ENCODE data around the gene PRKCI. TPM values are rescaled to one million over a fixed set of nuclear protein-coding genes. Genes with fewer than 3 reads are reported as not detected.
"Not testable (repeated sequence)": the region's sequence is repeated elsewhere in the genome, so short reads cannot be mapped to it uniquely, and the experiment has no call there.

PRKCI gene
- polyA plus RNA-seq, 3 donors = 5.1 to 15.4 (median 11.6) TPM

DNA sequence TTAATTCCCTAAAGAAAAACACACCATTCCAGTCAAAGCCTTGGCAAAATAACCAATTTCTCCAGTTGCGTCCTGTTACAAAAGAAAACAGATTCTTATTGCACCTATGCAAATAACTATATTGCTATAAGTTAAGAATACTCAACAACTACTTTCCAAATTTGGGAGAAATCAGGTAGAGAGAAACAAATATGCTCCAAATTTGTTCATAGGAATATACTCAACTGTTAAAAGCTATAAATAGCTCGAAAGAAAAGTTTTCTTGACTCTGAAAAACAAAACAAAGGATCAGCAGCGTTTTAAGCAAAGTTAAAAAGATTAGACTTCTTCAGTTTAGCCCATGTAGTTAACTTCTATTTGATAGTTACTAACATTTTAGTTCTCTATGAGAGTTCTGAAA lies 115.2 kb downstream of the PRKCI start:
- no peaks in the 10 kb centered on the region for H3K4me1 ChIP-seq (ENCODE audit: control insufficient read depth in 1 of 2, insufficient read depth in 2 of 2, low read length in 2 of 2)
- H3K4me2 ChIP-seq (replicated peaks; ENCODE audit: extremely low read depth, low read length, poor library complexity, severe bottlenecking) = no peak overlapping the region
- no CpG with 5 or more reads among the region's 3 CpGs for WGBS (ENCODE audit: insufficient coverage)
- TF ChIP-seq, protein P1, sequence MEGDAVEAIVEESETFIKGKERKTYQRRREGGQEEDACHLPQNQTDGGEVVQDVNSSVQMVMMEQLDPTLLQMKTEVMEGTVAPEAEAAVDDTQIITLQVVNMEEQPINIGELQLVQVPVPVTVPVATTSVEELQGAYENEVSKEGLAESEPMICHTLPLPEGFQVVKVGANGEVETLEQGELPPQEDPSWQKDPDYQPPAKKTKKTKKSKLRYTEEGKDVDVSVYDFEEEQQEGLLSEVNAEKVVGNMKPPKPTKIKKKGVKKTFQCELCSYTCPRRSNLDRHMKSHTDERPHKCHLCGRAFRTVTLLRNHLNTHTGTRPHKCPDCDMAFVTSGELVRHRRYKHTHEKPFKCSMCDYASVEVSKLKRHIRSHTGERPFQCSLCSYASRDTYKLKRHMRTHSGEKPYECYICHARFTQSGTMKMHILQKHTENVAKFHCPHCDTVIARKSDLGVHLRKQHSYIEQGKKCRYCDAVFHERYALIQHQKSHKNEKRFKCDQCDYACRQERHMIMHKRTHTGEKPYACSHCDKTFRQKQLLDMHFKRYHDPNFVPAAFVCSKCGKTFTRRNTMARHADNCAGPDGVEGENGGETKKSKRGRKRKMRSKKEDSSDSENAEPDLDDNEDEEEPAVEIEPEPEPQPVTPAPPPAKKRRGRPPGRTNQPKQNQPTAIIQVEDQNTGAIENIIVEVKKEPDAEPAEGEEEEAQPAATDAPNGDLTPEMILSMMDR (IDR thresholded peaks at IDR 0.05) = no peak
- Mint-ChIP-seq H3K27ac (no peak overlapping the region), H3K36me3 (no peaks in the 10 kb centered on the region), H3K4me1 (no peaks in the 10 kb centered on the region), H3K4me3 (no peak overlapping the region), H3K9me3 (peaks cover 2 to 20% (median 15%) of the 10 kb centered on the region in 7 donors), H3K27me3 (ENCODE audit: low read depth in 3 of 3) (peaks cover 0 to 3% (median 0%) of the 10 kb centered on the region in 3 donors)
- H3K36me3 ChIP-seq (replicated peaks in 1 of 2; ENCODE audit: control insufficient read depth in 1 of 2, insufficient read depth in 2 of 2, low read length in 2 of 2) = no peaks in the 10 kb centered on the region
- no peaks in the 10 kb centered on the region for H4K20me1 ChIP-seq (ENCODE audit: insufficient read depth, low read length)
- H3K27me3 ChIP-seq (ENCODE audit: control insufficient read depth in 2 of 2, insufficient read depth in 2 of 2, low read length in 2 of 2) = no peaks in the 10 kb centered on the region
- no peak overlapping the region for H3K4me3 ChIP-seq (replicated peaks in 1 of 3; ENCODE audit: low read depth in 2 of 3, low read length in 3 of 3)
- no peaks in the 10 kb centered on the region for H3K79me2 ChIP-seq (ENCODE audit: insufficient read depth, low read length)
- peaks cover 0 to 11% of the 10 kb centered on the region in 2 donors for H3K9me3 ChIP-seq (replicated peaks in 1 of 2; ENCODE audit: control insufficient read depth in 1 of 2, insufficient read depth in 1 of 2, low read length in 2 of 2)
- no peak for DNase-seq
- no peak overlapping the region for H3K9ac ChIP-seq (ENCODE audit: insufficient read depth, low read length, poor library complexity, severe bottlenecking)
- H2AFZ ChIP-seq (ENCODE audit: insufficient read depth, low read depth, low read length, poor library complexity, severe bottlenecking) = no peak overlapping the region
- H3K27ac ChIP-seq (ENCODE audit: low read depth in 1 of 2, low read length in 2 of 2) = no peak overlapping the region
- intact Hi-C loops (cut with micrococcal nuclease) = no loop called here

DNA sequence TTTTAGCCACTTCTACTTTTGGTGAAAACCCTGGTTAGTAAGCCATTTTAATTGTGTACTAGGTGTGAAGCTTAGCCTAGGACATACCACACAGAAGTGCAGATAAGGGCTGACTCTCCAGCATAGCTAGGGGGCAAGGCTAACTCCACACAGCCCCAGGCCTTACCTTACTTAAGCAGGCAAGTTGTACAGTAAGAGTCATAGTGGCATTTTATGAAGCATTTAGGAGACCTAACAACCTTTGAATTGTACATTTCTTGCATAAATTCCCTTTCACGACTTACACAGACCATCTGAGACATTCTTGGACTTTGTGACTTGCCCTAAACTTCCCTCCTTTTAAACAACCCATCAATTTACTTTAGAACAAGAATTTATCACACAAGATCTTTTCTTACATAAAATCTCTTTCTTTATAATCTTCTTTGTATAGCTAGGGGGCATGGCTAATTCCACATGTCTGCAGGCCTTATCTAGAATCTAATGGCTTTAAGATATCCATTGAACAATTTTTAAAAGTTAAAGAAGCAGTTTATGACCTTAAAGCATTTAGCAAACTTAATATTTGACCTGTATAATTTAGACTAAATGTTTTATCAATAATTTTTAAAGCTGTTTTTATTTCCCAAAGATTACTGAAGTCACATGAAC lies 116.6 kb downstream of the PRKCI start:
- WGBS (ENCODE audit: insufficient coverage) = no CpG with 5 or more reads among the region's 1 CpG
- intact Hi-C loops (cut with micrococcal nuclease) = no loop called here

DNA sequence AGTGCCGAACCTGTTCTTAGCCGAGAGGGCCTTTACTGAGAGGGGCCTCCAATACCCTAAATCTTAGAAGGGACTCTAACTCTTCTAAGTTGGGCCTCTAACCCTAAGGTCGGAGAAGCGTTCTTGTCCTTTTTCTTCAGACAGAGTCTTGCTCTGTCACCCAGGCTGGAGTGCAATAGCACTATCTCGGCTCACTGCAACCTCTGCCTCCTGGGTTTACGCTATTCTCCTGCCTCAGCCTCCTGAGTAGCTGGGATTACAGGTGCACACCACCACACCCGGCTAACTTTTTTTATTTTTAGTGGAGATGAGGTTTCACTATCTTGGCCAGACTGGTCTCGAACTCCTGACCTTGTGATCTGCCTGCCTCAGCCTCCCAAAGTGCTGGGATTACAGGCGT lies 120.0 kb downstream of the PRKCI start:
- intact Hi-C loops (cut with micrococcal nuclease); H3K79me2 ChIP-seq (ENCODE audit: insufficient read depth, low read length); H3K36me3 ChIP-seq (replicated peaks in 1 of 2; ENCODE audit: control insufficient read depth in 1 of 2, insufficient read depth in 2 of 2, low read length in 2 of 2); H3K27me3 ChIP-seq (ENCODE audit: control insufficient read depth in 2 of 2, insufficient read depth in 2 of 2, low read length in 2 of 2); H3K4me1 Mint-ChIP-seq; H3K27ac ChIP-seq (ENCODE audit: low read depth in 1 of 2, low read length in 2 of 2); H3K4me3 Mint-ChIP-seq; H3K27ac Mint-ChIP-seq; H3K9ac ChIP-seq (ENCODE audit: insufficient read depth, low read length, poor library complexity, severe bottlenecking); H2AFZ ChIP-seq (ENCODE audit: insufficient read depth, low read depth, low read length, poor library complexity, severe bottlenecking); H3K9me3 ChIP-seq (replicated peaks in 1 of 2; ENCODE audit: control insufficient read depth in 1 of 2, insufficient read depth in 1 of 2, low read length in 2 of 2); DNase-seq; H3K4me1 ChIP-seq (ENCODE audit: control insufficient read depth in 1 of 2, insufficient read depth in 2 of 2, low read length in 2 of 2); H3K36me3 Mint-ChIP-seq; H3K4me3 ChIP-seq (replicated peaks in 1 of 3; ENCODE audit: low read depth in 2 of 3, low read length in 3 of 3); H4K20me1 ChIP-seq (ENCODE audit: insufficient read depth, low read length); H3K27me3 Mint-ChIP-seq (ENCODE audit: low read depth in 3 of 3); H3K4me2 ChIP-seq (replicated peaks; ENCODE audit: extremely low read depth, low read length, poor library complexity, severe bottlenecking): not testable (repeated sequence)
- H3K9me3 Mint-ChIP-seq = peaks cover 2 to 18% (median 11%) of the 10 kb centered on the region in 7 donors
- over 99% methylated on average over 8 of the region's 9 CpGs for WGBS (ENCODE audit: insufficient coverage)

More for the DNA sequence above, 116.6 kb downstream of the PRKCI start:
- Histone ChIP-seq H3K27ac (ENCODE audit: low read depth in 1 of 2, low read length in 2 of 2) (no peak overlapping the region), H4K20me1 (ENCODE audit: insufficient read depth, low read length) (no peaks in the 10 kb centered on the region), H3K9me3 (replicated peaks in 1 of 2; ENCODE audit: control insufficient read depth in 1 of 2, insufficient read depth in 1 of 2, low read length in 2 of 2) (peaks cover 0 to 11% of the 10 kb centered on the region in 2 donors), H3K27me3 (ENCODE audit: control insufficient read depth in 2 of 2, insufficient read depth in 2 of 2, low read length in 2 of 2) (no peaks in the 10 kb centered on the region), H2AFZ (ENCODE audit: insufficient read depth, low read depth, low read length, poor library complexity, severe bottlenecking) (no peak overlapping the region), H3K36me3 (replicated peaks in 1 of 2; ENCODE audit: control insufficient read depth in 1 of 2, insufficient read depth in 2 of 2, low read length in 2 of 2) (no peaks in the 10 kb centered on the region), H3K4me3 (replicated peaks in 1 of 3; ENCODE audit: low read depth in 2 of 3, low read length in 3 of 3) (no peak overlapping the region), H3K79me2 (ENCODE audit: insufficient read depth, low read length) (no peaks in the 10 kb centered on the region), H3K4me1 (ENCODE audit: control insufficient read depth in 1 of 2, insufficient read depth in 2 of 2, low read length in 2 of 2) (no peaks in the 10 kb centered on the region), H3K4me2 (replicated peaks; ENCODE audit: extremely low read depth, low read length, poor library complexity, severe bottlenecking) (no peak overlapping the region), H3K9ac (ENCODE audit: insufficient read depth, low read length, poor library complexity, severe bottlenecking) (no peak overlapping the region)
- Mint-ChIP-seq H3K36me3 (no peaks in the 10 kb centered on the region), H3K27ac (no peak overlapping the region), H3K4me1 (no peaks in the 10 kb centered on the region), H3K27me3 (ENCODE audit: low read depth in 3 of 3) (peaks cover 0 to 3% (median 0%) of the 10 kb centered on the region in 3 donors), H3K9me3 (peaks cover 2 to 21% (median 14%) of the 10 kb centered on the region in 7 donors), H3K4me3 (no peak overlapping the region)
- DNase-seq = no peak
- TF ChIP-seq, protein P1 (IDR thresholded peaks at IDR 0.05) = no peak
